KMS-11 (cell line): ENCODE data around the gene SKI.

Experiments used
- H2AFZ ChIP-seq: fragments of 200-600 bp; sonication (generic); 2 replicates; pipeline ENCODE4 v1.6.1; 2016; ENCODE audit warnings: antibody characterized with exemption, mixed run types, low read depth
- H3K27ac ChIP-seq: fragments of 200-600 bp; sonication (generic); 2 replicates; pipeline ENCODE4 v1.6.1; 2016; ENCODE audit warnings: mild to moderate bottlenecking, mixed run types
- H3K27me3 ChIP-seq: fragments of 200-600 bp; sonication (generic); 2 replicates; pipeline ENCODE4 v1.6.1; 2017; ENCODE audit warnings: mild to moderate bottlenecking, low read depth, mixed run types, moderate library complexity; ENCODE audit not compliant: insufficient read depth
- H3K36me3 ChIP-seq: fragments of 200-600 bp; sonication (generic); 2 replicates; pipeline ENCODE4 v1.6.1; 2017; ENCODE audit warnings: mild to moderate bottlenecking, mixed run types; ENCODE audit not compliant: insufficient read depth
- H3K4me1 ChIP-seq: fragments of 200-600 bp; sonication (generic); 2 replicates; pipeline ENCODE4 v1.6.1; 2016; ENCODE audit warnings: mild to moderate bottlenecking, low read depth, mixed run types; ENCODE audit not compliant: poor library complexity, severe bottlenecking
- H3K4me2 ChIP-seq: fragments of 200-600 bp; sonication (generic); 2 replicates; pipeline ENCODE4 v1.7.0; 2016; ENCODE audit warnings: mild to moderate bottlenecking, mixed run types
- H3K4me3 ChIP-seq: fragments of 200-600 bp; sonication (generic); IDR thresholded peaks from 2 replicates; pipeline ENCODE4 v1.6.1; 2017; ENCODE audit warnings: low read depth, low read length, mixed read lengths; ENCODE audit not compliant: insufficient read depth
- H3K79me2 ChIP-seq: fragments of 200-600 bp; sonication (generic); 2 replicates; pipeline ENCODE4 v1.6.1; 2016; ENCODE audit warnings: low read depth, mixed run types; ENCODE audit not compliant: insufficient read depth
- H3K9ac ChIP-seq: fragments of 200-600 bp; sonication (generic); 2 replicates; pipeline ENCODE4 v1.6.1; 2016; ENCODE audit warnings: mild to moderate bottlenecking, mixed run types
- H4K20me1 ChIP-seq: fragments of 200-600 bp; sonication (generic); 2 replicates; pipeline ENCODE4 v1.6.1; 2016; ENCODE audit warnings: mild to moderate bottlenecking, mixed run types; ENCODE audit not compliant: insufficient read depth
- TF ChIP-seq, protein P1 (sequence below): fragments of 200-600 bp; sonication (generic); conservative IDR thresholded peaks from 2 replicates; pipeline ENCODE4 v1.6.1; 2017; ENCODE audit warnings: low read depth, mild to moderate bottlenecking, antibody characterized with exemption, low read length, moderate library complexity, mixed read lengths

Gene SKI

GRCh38 chr1:2255047-2255419, 26.9 kb downstream of the SKI start:
- H3K27me3 ChIP-seq = peaks cover 16% of the 10 kb centered on the region; the same call in 1 of the 2 replicates
- H3K4me1 ChIP-seq = no peaks in the 10 kb centered on the region
- H2AFZ ChIP-seq = no peak overlapping the region
- H4K20me1 ChIP-seq = no peaks in the 10 kb centered on the region
- no peak overlapping the region for H3K4me2 ChIP-seq
- H3K36me3 ChIP-seq = no peaks in the 10 kb centered on the region
- H3K79me2 ChIP-seq = no peaks in the 10 kb centered on the region
- H3K4me3 ChIP-seq = no peak overlapping the region
- TF ChIP-seq, protein P1, sequence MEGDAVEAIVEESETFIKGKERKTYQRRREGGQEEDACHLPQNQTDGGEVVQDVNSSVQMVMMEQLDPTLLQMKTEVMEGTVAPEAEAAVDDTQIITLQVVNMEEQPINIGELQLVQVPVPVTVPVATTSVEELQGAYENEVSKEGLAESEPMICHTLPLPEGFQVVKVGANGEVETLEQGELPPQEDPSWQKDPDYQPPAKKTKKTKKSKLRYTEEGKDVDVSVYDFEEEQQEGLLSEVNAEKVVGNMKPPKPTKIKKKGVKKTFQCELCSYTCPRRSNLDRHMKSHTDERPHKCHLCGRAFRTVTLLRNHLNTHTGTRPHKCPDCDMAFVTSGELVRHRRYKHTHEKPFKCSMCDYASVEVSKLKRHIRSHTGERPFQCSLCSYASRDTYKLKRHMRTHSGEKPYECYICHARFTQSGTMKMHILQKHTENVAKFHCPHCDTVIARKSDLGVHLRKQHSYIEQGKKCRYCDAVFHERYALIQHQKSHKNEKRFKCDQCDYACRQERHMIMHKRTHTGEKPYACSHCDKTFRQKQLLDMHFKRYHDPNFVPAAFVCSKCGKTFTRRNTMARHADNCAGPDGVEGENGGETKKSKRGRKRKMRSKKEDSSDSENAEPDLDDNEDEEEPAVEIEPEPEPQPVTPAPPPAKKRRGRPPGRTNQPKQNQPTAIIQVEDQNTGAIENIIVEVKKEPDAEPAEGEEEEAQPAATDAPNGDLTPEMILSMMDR = no peak
- H3K27ac ChIP-seq = no peak overlapping the region
- no peak overlapping the region for H3K9ac ChIP-seq

- H2AFZ ChIP-seq = no peak overlapping the region
- H3K27me3 ChIP-seq = peaks cover 20% of the 10 kb centered on the region; the same call in 1 of the 2 replicates
- H3K79me2 ChIP-seq = no peaks in the 10 kb centered on the region
- H3K4me3 ChIP-seq = no peak overlapping the region
- H3K27ac ChIP-seq = no peak overlapping the region
- H3K4me2 ChIP-seq = no peak overlapping the region
- no peaks in the 10 kb centered on the region for H3K36me3 ChIP-seq
- no peaks in the 10 kb centered on the region for H4K20me1 ChIP-seq
- TF ChIP-seq, protein P1 = no peak
- no peak overlapping the region for H3K9ac ChIP-seq
- H3K4me1 ChIP-seq = no peaks in the 10 kb centered on the region
Observed at GRCh38 chr1:2255420-2256369, 27.6 kb downstream of the SKI start.

- no peaks in the 10 kb centered on the region for H3K4me1 ChIP-seq
- no peak overlapping the region for H3K27ac ChIP-seq
- no peak overlapping the region for H3K9ac ChIP-seq
- TF ChIP-seq, protein P1 = no peak
- no peaks in the 10 kb centered on the region for H3K36me3 ChIP-seq
- H2AFZ ChIP-seq = no peak overlapping the region
- H3K27me3 ChIP-seq = peaks cover 24% of the 10 kb centered on the region; the same call in 1 of the 2 replicates
- no peaks in the 10 kb centered on the region for H3K79me2 ChIP-seq
- no peak overlapping the region for H3K4me3 ChIP-seq
- H4K20me1 ChIP-seq = no peaks in the 10 kb centered on the region
- H3K4me2 ChIP-seq = no peak overlapping the region
Observed at GRCh38 chr1:2256435-2257244, 28.5 kb downstream of the SKI start.

DNA sequence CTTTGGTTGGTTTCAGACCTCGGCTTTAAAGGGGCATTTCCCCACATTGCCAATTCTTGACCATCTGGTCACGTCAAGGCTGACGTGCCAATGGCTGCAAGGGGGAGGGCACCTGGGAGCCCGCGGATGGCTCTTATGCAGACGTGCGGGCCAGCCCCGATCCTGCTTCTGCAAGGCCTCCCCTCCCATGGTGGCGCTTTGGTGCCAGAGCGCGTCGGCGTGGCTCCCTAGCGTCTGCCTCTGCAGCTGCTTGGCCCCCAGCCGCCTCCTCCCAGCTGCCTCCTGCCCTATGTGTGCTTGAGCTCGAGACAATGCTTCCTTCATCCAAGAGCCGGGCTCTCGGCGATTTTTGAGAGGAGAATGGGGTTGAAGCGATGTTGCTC, 29.1 kb downstream of the SKI start:
- no peak overlapping the region for H3K4me3 ChIP-seq
- no peaks in the 10 kb centered on the region for H4K20me1 ChIP-seq
- H3K4me2 ChIP-seq = no peak overlapping the region
- H3K36me3 ChIP-seq = no peaks in the 10 kb centered on the region
- no peak overlapping the region for H3K27ac ChIP-seq
- peaks cover 26% of the 10 kb centered on the region; the same call in 1 of the 2 replicates for H3K27me3 ChIP-seq
- H3K9ac ChIP-seq = no peak overlapping the region
- TF ChIP-seq, protein P1 = no peak
- no peak overlapping the region for H2AFZ ChIP-seq
- H3K4me1 ChIP-seq = no peaks in the 10 kb centered on the region
- no peaks in the 10 kb centered on the region for H3K79me2 ChIP-seq
